AG04450 (cell line): ENCODE data around the gene KLF7. TPM values are rescaled to one million over a fixed set of nuclear protein-coding genes. Genes with fewer than 3 reads are reported as not detected.

Experiments used
- CTCF ChIA-PET: fragments of 300-600, 350-600 bp; formaldehyde crosslinking; extraction: SDS; loops from one replicate; lab custom pipeline; 2022; ENCODE audit warnings: antibody characterized with exemption, inconsistent platforms; lab: Charles Lee
- POLR2A ChIA-PET: fragments of 350-600 bp; formaldehyde crosslinking; extraction: SDS; loops from one replicate; lab custom pipeline; 2021; ENCODE audit warnings: antibody characterized with exemption, inconsistent platforms; lab: Yijun Ruan, JAX
- DNase-seq: peaks from one replicate; pipeline ENCODE4 v3.0.0-alpha.2; 2011; ENCODE audit warnings: low read depth, low spot score
- H3K27ac ChIP-seq: one replicate; pipeline ENCODE4 v1.5.1; 2012; ENCODE audit warnings: low read depth, low read length, control low read depth
- H3K27me3 ChIP-seq: one replicate; pipeline ENCODE4 v1.6.0; 2012; ENCODE audit warnings: low read length; ENCODE audit not compliant: control insufficient read depth, insufficient read depth
- H3K4me3 ChIP-seq: 2 replicates; pipeline ENCODE4 v1.5.1; 2011; ENCODE audit warnings: mild to moderate bottlenecking, low read depth, low read length, control low read depth
- H3K9me3 ChIP-seq: 2 replicates; pipeline ENCODE4 v1.5.1; 2012; ENCODE audit warnings: low read length; ENCODE audit not compliant: control insufficient read depth, insufficient read depth
- CTCF ChIP-seq: IDR thresholded peaks from 2 replicates; pipeline ENCODE4 v1.5.1; 2011; ENCODE audit warnings: low read depth, low read length, control low read depth, inconsistent platforms
- polyA plus RNA-seq: library from polyadenylated mRNA; depleted of rRNA; stranded (reverse); fragments of >200 nt; gene quantifications from 2 replicates; pipeline ENCODE4 v1.2.3, GENCODE V29; 2011

The KLF7 gene
- polyA plus RNA-seq, 1 experiment = 22.1 TPM

- DNase-seq = no peak
- POLR2A ChIA-PET = no interaction called here
- CTCF ChIA-PET = interaction anchor here (0.6 kb wide), 1 partner anchor 162 kb away, joined by 3 read pairs; no protein-coding TSS in a partner anchor
These were observed 77.5 kb downstream of the KLF7 start for GRCh38 chr2:207088276-207088675.

GRCh38 chr2:207087046-207087902, 78.5 kb downstream of the KLF7 start:
- Histone ChIP-seq H3K9me3 (0 out of 2 replicates have a peak, but pooled peaks cover 3% of the 10 kb centered on the region), H3K4me3 (no peak overlapping the region), H3K27ac (no peak overlapping the region), H3K27me3 (no peaks in the 10 kb centered on the region)
- POLR2A ChIA-PET = no interaction called here
- TF ChIP-seq CTCF = no peak
- DNase-seq = no peak
- CTCF ChIA-PET = no interaction called here

More at GRCh38 chr2:207088276-207088675, 77.5 kb downstream of the KLF7 start:
- no peak for TF ChIP-seq CTCF
- Histone ChIP-seq H3K27me3 (no peaks in the 10 kb centered on the region), H3K4me3 (no peak overlapping the region), H3K9me3 (0 out of 2 replicates have a peak, but pooled peaks cover 3% of the 10 kb centered on the region), H3K27ac (no peak overlapping the region)

- CTCF ChIA-PET = no interaction called here
- H3K9me3 ChIP-seq = no peaks in the 10 kb centered on the region
- no peaks in the 10 kb centered on the region for H3K27me3 ChIP-seq
- POLR2A ChIA-PET = no interaction called here
- DNase-seq = no peak
- TF ChIP-seq CTCF = no peak
- H3K4me3 ChIP-seq = no peak overlapping the region
- no peak overlapping the region for H3K27ac ChIP-seq
These were observed 79.6 kb downstream of the KLF7 start for GRCh38 chr2:207086136-207086535.

GRCh38 chr2:207085110-207085509, 80.6 kb downstream of the KLF7 start:
- Histone ChIP-seq H3K27me3 (no peaks in the 10 kb centered on the region), H3K4me3 (no peak overlapping the region), H3K9me3 (no peaks in the 10 kb centered on the region), H3K27ac (no peak overlapping the region)
- POLR2A ChIA-PET = interaction anchor here (0.7 kb wide), 1 partner anchor 28 kb away, joined by 6 read pairs; no protein-coding TSS in a partner anchor
- CTCF ChIA-PET = no interaction called here
- no peak for DNase-seq
- no peak for TF ChIP-seq CTCF
